ENCODE results near the gene FOXP1.

- TF ChIP-seq POLR2A (IDR thresholded peaks at IDR 0.05) (no peak), CTCF (IDR thresholded peaks at IDR 0.05) (no peak)
Measured at GRCh38 chr3:71076361-71077002, 507.0 kb downstream of the FOXP1 start.
